PC-9 (cell line): ENCODE results near the gene ARHGAP26. TPM values are rescaled to one million over a fixed set of nuclear protein-coding genes. Genes with fewer than 3 reads are reported as not detected.

Experiments
- BruUV-seq: library from RNA; stranded (reverse); fragments of 400-500 nt; replicated peaks from 2 replicates; lab custom pipeline; 2021; lab: Mats Ljungman, UMichigan
- CTCF ChIA-PET: fragments of 300-600 bp; sonication (Branson Sonifier 250); formaldehyde crosslinking; loops from one replicate; lab custom pipeline; 2022; ENCODE audit warnings: antibody characterized with exemption; lab: Charles Lee
- POLR2A ChIA-PET: fragments of 300-600 bp; sonication (Branson Sonifier 250); formaldehyde crosslinking; loops from one replicate; lab custom pipeline; 2022; ENCODE audit warnings: antibody characterized with exemption; ENCODE audit not compliant: unreplicated experiment; lab: Charles Lee
- DNase-seq, 2 experiments: peaks; one replicate each; pipeline versions ENCODE4 v3.0.0 to v3.0.0-alpha.2; 2015 to 2022; ENCODE audit warnings: mixed read lengths in 1 of 2
- H2AFZ ChIP-seq: fragments of 200-600 bp; sonication (generic); 2 replicates; pipeline ENCODE4 v1.8.1; 2017; ENCODE audit warnings: antibody characterized with exemption
- H3F3A ChIP-seq: fragments of 200-600 bp; sonication (generic); 2 replicates; pipeline ENCODE4 v1.8.1; 2017; ENCODE audit warnings: antibody characterized with exemption, mild to moderate bottlenecking, low read depth; ENCODE audit not compliant: insufficient read depth
- H3K27ac ChIP-seq: fragments of 200-600 bp; sonication (generic); 2 replicates; pipeline ENCODE4 v1.6.1; 2016; ENCODE audit warnings: mixed run types
- H3K27me3 ChIP-seq: fragments of 200-600 bp; sonication (generic); 2 replicates; pipeline ENCODE4 v1.6.1; 2016; ENCODE audit warnings: low read depth, mixed run types; ENCODE audit not compliant: insufficient read depth
- H3K36me3 ChIP-seq: fragments of 200-600 bp; sonication (generic); 2 replicates; pipeline ENCODE4 v1.6.1; 2016; ENCODE audit warnings: low read depth, mixed run types
- H3K4me1 ChIP-seq: fragments of 200-600 bp; sonication (generic); replicated peaks from 2 replicates; pipeline ENCODE4 v1.6.1; 2016; ENCODE audit warnings: mixed run types; ENCODE audit not compliant: insufficient read depth
- H3K4me2 ChIP-seq: fragments of 200-600 bp; sonication (generic); 2 replicates; pipeline ENCODE4 v1.6.1; 2017; ENCODE audit warnings: mixed run types
- H3K4me3 ChIP-seq: fragments of 200-600 bp; sonication (generic); 2 replicates; pipeline ENCODE4 v1.6.1; 2016; ENCODE audit warnings: mixed run types
- H3K79me2 ChIP-seq: fragments of 200-600 bp; sonication (generic); 2 replicates; pipeline ENCODE4 v1.6.1; 2017; ENCODE audit warnings: low read depth, mixed run types
- H3K9me2 ChIP-seq: fragments of 200-600 bp; sonication (generic); 2 replicates; pipeline ENCODE4 v1.8.1; 2017; ENCODE audit warnings: mild to moderate bottlenecking; ENCODE audit not compliant: insufficient read depth
- H3K9me3 ChIP-seq: fragments of 200-600 bp; sonication (generic); 2 replicates; pipeline ENCODE4 v1.8.1; 2016; ENCODE audit warnings: low read depth; ENCODE audit not compliant: insufficient read depth
- H4K20me1 ChIP-seq: fragments of 200-600 bp; sonication (generic); 2 replicates; pipeline ENCODE4 v1.8.1; 2017; ENCODE audit not compliant: insufficient read depth
- EZH2 ChIP-seq: fragments of 200-600 bp; sonication (generic); IDR thresholded peaks from 2 replicates; pipeline ENCODE4 v1.8.0; 2017; ENCODE audit warnings: antibody characterized with exemption, low read depth
- intact Hi-C: fragments of 100-400 bp; cut with micrococcal nuclease; formaldehyde crosslinking; loops from one replicate; pipeline ENCODE4 v1.10.0; 2022; ENCODE audit not compliant: unreplicated experiment
- total RNA-seq: library from RNA; stranded (reverse); gene quantifications from 2 replicates; pipeline ENCODE4 v1.2.3, GENCODE V29; 2021
- TF ChIP-seq, protein P1 (sequence below): fragments of 200-600 bp; sonication (generic); conservative IDR thresholded peaks from 2 replicates; pipeline ENCODE4 v1.6.1; 2017; ENCODE audit warnings: mixed run types, antibody characterized with exemption, mild to moderate bottlenecking, moderate library complexity

Gene ARHGAP26
- total RNA-seq, 1 experiment from 2014 or later, result 29.7 TPM

DNA sequence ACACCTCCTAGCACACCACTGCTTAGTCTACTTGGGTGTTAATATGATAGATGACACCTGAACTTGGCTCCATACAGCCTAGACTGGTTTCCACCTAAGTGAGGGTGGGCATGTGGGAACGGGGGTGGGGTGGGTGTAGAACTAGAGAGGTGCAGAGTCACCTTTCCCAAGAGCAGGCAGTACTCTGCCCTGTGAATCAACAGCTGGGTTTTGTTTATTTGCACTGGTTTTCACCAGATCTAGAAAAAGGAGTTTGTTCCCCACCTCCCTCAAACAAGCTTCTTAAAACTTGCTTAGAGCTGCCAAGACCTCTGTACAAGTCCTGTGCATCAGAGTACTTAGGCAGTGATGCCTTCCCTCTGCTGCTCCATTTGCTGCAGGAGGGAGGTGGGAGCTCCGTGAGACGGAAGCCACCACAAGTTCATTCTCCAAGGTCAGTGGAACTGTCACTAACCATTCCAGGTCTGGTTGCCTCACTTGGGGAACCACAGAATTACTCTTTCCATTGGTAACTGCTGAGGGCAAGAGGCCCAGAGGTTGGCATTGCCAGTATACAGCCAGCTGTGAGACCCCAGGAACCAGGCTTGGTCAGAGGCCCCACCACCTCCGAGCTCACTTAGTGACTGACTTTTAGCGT lies 469.8 kb downstream of the ARHGAP26 start:
- BruUV-seq, result no TSS peak
- peaks cover 36% of the 10 kb centered on the region for H3K4me1 ChIP-seq
- H3K27ac ChIP-seq, result no peak overlapping the region
- intact Hi-C loops, result loop anchor here (5.0 to 10.0 kb wide), 3 partner anchors 72 to 415 kb away; no protein-coding TSS in a partner anchor
- H3K9me2 ChIP-seq, result no peaks in the 10 kb centered on the region
- CTCF ChIA-PET, result interaction anchor here (0.5 kb wide), 1 partner anchor 436 kb away, joined by 4 read pairs; no protein-coding TSS in a partner anchor
- no peak overlapping the region for H2AFZ ChIP-seq
- DNase-seq, result no peak
- no peak overlapping the region for H3K4me2 ChIP-seq
- H3K27me3 ChIP-seq, result no peaks in the 10 kb centered on the region
- no peaks in the 10 kb centered on the region for H3K36me3 ChIP-seq
- no peaks in the 10 kb centered on the region for H3K79me2 ChIP-seq
- no peak overlapping the region for H3K4me3 ChIP-seq
- POLR2A ChIA-PET, result no interaction called here
- TF ChIP-seq, protein P1, sequence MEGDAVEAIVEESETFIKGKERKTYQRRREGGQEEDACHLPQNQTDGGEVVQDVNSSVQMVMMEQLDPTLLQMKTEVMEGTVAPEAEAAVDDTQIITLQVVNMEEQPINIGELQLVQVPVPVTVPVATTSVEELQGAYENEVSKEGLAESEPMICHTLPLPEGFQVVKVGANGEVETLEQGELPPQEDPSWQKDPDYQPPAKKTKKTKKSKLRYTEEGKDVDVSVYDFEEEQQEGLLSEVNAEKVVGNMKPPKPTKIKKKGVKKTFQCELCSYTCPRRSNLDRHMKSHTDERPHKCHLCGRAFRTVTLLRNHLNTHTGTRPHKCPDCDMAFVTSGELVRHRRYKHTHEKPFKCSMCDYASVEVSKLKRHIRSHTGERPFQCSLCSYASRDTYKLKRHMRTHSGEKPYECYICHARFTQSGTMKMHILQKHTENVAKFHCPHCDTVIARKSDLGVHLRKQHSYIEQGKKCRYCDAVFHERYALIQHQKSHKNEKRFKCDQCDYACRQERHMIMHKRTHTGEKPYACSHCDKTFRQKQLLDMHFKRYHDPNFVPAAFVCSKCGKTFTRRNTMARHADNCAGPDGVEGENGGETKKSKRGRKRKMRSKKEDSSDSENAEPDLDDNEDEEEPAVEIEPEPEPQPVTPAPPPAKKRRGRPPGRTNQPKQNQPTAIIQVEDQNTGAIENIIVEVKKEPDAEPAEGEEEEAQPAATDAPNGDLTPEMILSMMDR, result no peak
- no peak for TF ChIP-seq EZH2
- no peaks in the 10 kb centered on the region; the same call in 1 of the 2 replicates for H3K9me3 ChIP-seq
- H4K20me1 ChIP-seq, result no peaks in the 10 kb centered on the region
- peaks cover 21% of the 10 kb centered on the region for H3F3A ChIP-seq

DNA sequence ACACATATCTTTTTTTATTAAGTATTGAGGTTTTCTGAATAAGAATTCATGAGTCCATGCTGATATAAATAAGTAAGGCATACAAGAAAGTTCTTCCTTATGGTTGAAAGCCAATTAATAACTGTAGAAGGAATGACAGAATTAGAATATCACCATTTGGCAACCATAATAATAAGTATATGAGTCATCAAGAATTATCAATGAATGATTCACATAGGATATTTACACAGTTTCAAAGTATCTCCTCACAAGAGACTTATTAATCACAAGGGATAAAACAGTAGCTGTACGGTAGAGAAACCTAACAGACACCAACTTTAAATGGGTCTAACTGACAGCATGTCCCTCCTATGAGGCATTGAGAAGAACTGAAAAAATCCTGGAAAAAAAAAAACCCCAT lies 471.7 kb downstream of the ARHGAP26 start:
- no peak for TF ChIP-seq EZH2
- TF ChIP-seq, protein P1, result no peak
- H3K79me2 ChIP-seq, result no peaks in the 10 kb centered on the region
- ChIA-PET CTCF (no interaction called here), POLR2A (no interaction called here)
- no peaks in the 10 kb centered on the region; the same call in 1 of the 2 replicates for H3K9me3 ChIP-seq
- H3K4me1 ChIP-seq, result peaks cover 53% of the 10 kb centered on the region
- H3K36me3 ChIP-seq, result no peaks in the 10 kb centered on the region
- no peak overlapping the region for H3K4me3 ChIP-seq
- DNase-seq, result peak in 1 of 2 experiments; percentile 78
- H3K9me2 ChIP-seq, result no peaks in the 10 kb centered on the region
- no TSS peak for BruUV-seq
- H3K4me2 ChIP-seq, result peak overlapping the region; percentile 77
- H3F3A ChIP-seq, result peaks cover 38% of the 10 kb centered on the region
- no peak overlapping the region for H2AFZ ChIP-seq
- no peaks in the 10 kb centered on the region for H4K20me1 ChIP-seq
- intact Hi-C loops, result loop anchor here (5.0 to 10.0 kb wide), 3 partner anchors 70 to 413 kb away; no protein-coding TSS in a partner anchor
- H3K27ac ChIP-seq, result peak overlapping the region; percentile 91
- no peaks in the 10 kb centered on the region for H3K27me3 ChIP-seq

DNA sequence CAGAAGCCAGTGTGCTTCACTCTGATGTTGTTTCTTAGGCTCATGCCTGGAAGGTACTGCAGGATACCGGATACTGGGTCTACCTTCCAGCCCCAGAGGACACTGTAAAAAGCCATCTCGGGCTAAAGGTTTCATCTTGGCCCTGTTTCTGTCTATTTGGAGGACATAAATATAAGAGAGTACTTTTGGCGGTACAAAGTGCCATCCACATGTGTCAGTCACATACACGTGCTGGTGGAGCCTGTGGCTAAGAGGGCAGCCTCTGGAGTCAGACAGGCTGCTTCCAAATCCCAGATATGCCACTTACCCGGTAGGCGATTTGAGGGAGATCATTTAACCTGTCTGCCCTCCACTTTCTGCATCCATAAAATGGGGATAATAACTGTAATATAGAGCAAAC lies 472.9 kb downstream of the ARHGAP26 start:
- no TSS peak for BruUV-seq
- no peaks in the 10 kb centered on the region for H3K27me3 ChIP-seq
- intact Hi-C loops, result loop anchor here (5.0 to 10.0 kb wide), 3 partner anchors 69 to 412 kb away; no protein-coding TSS in a partner anchor
- TF ChIP-seq, protein P1, result no peak
- TF ChIP-seq EZH2, result no peak
- H2AFZ ChIP-seq, result no peak overlapping the region
- H3K9me3 ChIP-seq, result no peaks in the 10 kb centered on the region; the same call in 1 of the 2 replicates
- ChIA-PET CTCF (no interaction called here), POLR2A (no interaction called here)
- H3K4me2 ChIP-seq, result peak overlapping the region; percentile 77
- peaks cover 40% of the 10 kb centered on the region for H3F3A ChIP-seq
- H3K36me3 ChIP-seq, result no peaks in the 10 kb centered on the region
- H4K20me1 ChIP-seq, result no peaks in the 10 kb centered on the region
- H3K4me1 ChIP-seq, result peaks cover 57% of the 10 kb centered on the region
- peak overlapping the region; percentile 91 for H3K27ac ChIP-seq
- H3K9me2 ChIP-seq, result no peaks in the 10 kb centered on the region
- DNase-seq, result no peak
- H3K79me2 ChIP-seq, result no peaks in the 10 kb centered on the region
- H3K4me3 ChIP-seq, result peak overlapping the region; percentile 43; the same call in 1 of the 2 replicates
